Vagina (tissue), 2 donors: ENCODE results near the gene SHROOM1.

Experiments
- CTCF ChIP-seq, 3 experiments: fragments of 450-650 bp in 2 of 3; fragments of 200-600 bp in 1 of 3; sonication (generic) in 1 of 3; IDR thresholded peaks; one replicate each; pipeline ENCODE4 v1.5.1; 2017 to 2019; ENCODE audit warnings: antibody characterized with exemption in 3 of 3, mild to moderate bottlenecking in 2 of 3, moderate library complexity in 2 of 3
- POLR2A ChIP-seq, 2 donors: fragments of 450-650 bp; IDR thresholded peaks; one replicate each; pipeline ENCODE4 v1.6.1; 2017; ENCODE audit warnings: antibody characterized with exemption in 2 of 2, mild to moderate bottlenecking in 2 of 2, moderate library complexity in 2 of 2
- POLR2AphosphoS5 ChIP-seq, 2 donors: sonication (generic); formaldehyde crosslinking; IDR thresholded peaks; one replicate each; pipeline ENCODE4 v1.9.0; 2017; ENCODE audit warnings: antibody characterized with exemption in 2 of 2, mild to moderate bottlenecking in 2 of 2, low read depth in 1 of 2; ENCODE audit not compliant: insufficient read depth in 1 of 2

DNA sequence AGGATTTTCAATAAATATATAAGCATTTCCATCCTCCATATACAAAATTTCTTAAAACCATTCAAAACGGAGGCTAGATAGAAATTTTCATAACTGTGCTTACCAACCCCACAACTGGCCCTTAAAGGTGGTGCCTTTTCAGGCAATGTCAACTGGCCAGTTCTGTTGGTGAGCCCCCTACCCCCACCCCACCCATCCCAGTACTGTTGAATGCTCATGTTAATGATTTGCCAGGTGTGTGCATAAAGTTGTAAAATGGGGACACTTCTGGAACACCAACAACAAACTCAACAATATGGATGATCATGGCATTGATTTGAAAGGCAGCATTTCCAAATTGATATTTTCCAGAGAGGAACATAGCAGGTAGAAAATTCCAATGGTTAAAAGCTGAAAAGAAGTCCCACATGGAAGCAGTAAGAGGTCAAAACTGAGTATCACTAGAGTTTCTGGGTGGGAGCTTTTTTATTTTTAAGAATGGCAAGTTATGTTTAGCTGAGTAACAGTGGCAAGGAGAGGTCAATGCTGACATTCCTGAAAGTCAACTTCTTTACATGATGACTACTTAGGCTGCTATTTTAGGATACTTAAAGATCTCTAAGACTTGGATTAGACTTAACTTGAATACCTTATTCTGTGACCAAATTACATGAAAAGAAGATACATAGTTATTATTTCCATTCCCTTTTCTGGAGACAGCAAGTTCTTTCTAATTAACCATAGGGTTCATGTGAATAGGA is 45.7 kb upstream of the SHROOM1 start:
- TF ChIP-seq CTCF (IDR thresholded peaks at IDR 0.05) (no peak), POLR2AphosphoS5 (IDR thresholded peaks at IDR 0.05; ENCODE audit: insufficient read depth in 1 of 2, low read depth in 1 of 2) (no peak), POLR2A (IDR thresholded peaks at IDR 0.05) (no peak)
